HepG2 (cell line): ENCODE results near the gene NTMT1. TPM values are rescaled to one million over a fixed set of nuclear protein-coding genes. Genes with fewer than 3 reads are reported as not detected.

Experiments used
- FIP1L1 ChIP-seq: fragments of 200-400 bp; formaldehyde crosslinking; IDR thresholded peaks from 2 replicates; pipeline ENCODE4 v1.6.1; 2018; ENCODE audit warnings: low read depth, mild to moderate bottlenecking, low read length, moderate library complexity, borderline replicate concordance; ENCODE audit not compliant: insufficient read depth
- FOXC1 ChIP-seq: sonication (generic); formaldehyde crosslinking; IDR thresholded peaks from 2 replicates; pipeline ENCODE4 v1.8.0; 2022; ENCODE audit warnings: mild to moderate bottlenecking, missing genetic modification reagents, borderline replicate concordance
- KAT7 ChIP-seq: IDR thresholded peaks from 2 replicates; pipeline ENCODE4 v1.6.1; 2018; ENCODE audit warnings: borderline replicate concordance, missing compliant biosample characterization
- KMT2B ChIP-seq: IDR thresholded peaks from 2 replicates; pipeline ENCODE4 v1.6.1; 2016; ENCODE audit warnings: missing genetic modification reagents, missing compliant biosample characterization
- MLX ChIP-seq: IDR thresholded peaks from 2 replicates; pipeline ENCODE4 v1.6.1; 2016
- NFE2L1 ChIP-seq: sonication (generic); formaldehyde crosslinking; IDR thresholded peaks from 2 replicates; pipeline ENCODE4 v1.4.0; 2020; ENCODE audit warnings: missing genetic modification reagents, mild to moderate bottlenecking, borderline replicate concordance
- PAF1 ChIP-seq: IDR thresholded peaks from 2 replicates; pipeline ENCODE4 v1.6.1; 2016; ENCODE audit warnings: missing genetic modification reagents, missing compliant biosample characterization
- PHF8 ChIP-seq: sonication (generic); formaldehyde crosslinking; IDR thresholded peaks from 2 replicates; pipeline ENCODE4 v1.5.0; 2020; ENCODE audit warnings: missing genetic modification reagents
- PTBP1 ChIP-seq: fragments of 200-400 bp; formaldehyde crosslinking; IDR thresholded peaks from 2 replicates; pipeline ENCODE4 v1.6.1; 2018; ENCODE audit warnings: low read length, low read depth; ENCODE audit not compliant: poor library complexity, severe bottlenecking
- ZBTB14 ChIP-seq: sonication (generic); formaldehyde crosslinking; IDR thresholded peaks from 2 replicates; pipeline ENCODE4 v1.4.0; 2020; ENCODE audit warnings: missing genetic modification reagents
- ZC3H4 ChIP-seq: sonication (generic); formaldehyde crosslinking; IDR thresholded peaks from 2 replicates; pipeline ENCODE4 v1.4.0; 2020; ENCODE audit warnings: missing genetic modification reagents, borderline replicate concordance
- ZFP36 ChIP-seq: fragments of 150-350 bp; IDR thresholded peaks from 2 replicates; pipeline ENCODE4 v1.6.1; 2018; ENCODE audit warnings: borderline replicate concordance, low read length, low read depth; ENCODE audit not compliant: partially characterized antibody
- ZNF18 ChIP-seq: sonication (generic); formaldehyde crosslinking; IDR thresholded peaks from 2 replicates; pipeline ENCODE4 v1.8.0; 2022; ENCODE audit warnings: mild to moderate bottlenecking, missing genetic modification reagents; ENCODE audit not compliant: insufficient replicate concordance
- ZNF496 ChIP-seq: sonication (generic); formaldehyde crosslinking; IDR thresholded peaks from 2 replicates; pipeline ENCODE4 v1.8.1; 2023; ENCODE audit warnings: mild to moderate bottlenecking, moderate library complexity, missing genetic modification reagents; ENCODE audit not compliant: insufficient replicate concordance
- ZNF567 ChIP-seq: sonication (generic); formaldehyde crosslinking; IDR thresholded peaks from 2 replicates; pipeline ENCODE4 v1.8.1; 2023; ENCODE audit warnings: mild to moderate bottlenecking, missing genetic modification reagents, borderline replicate concordance
- polyA plus RNA-seq, 8 experiments: library from polyadenylated mRNA; depleted of rRNA in 3 of 8; stranded (reverse) in 7 of 8; unstranded in 1 of 8; fragments of >200 nt; fragmentation: Illumina TruSeq in 4 of 8; extraction: Trizol in 4 of 8; gene quantifications; 2 replicates each; pipeline versions ENCODE4 v1.2.1 to v1.2.3, GENCODE V29; 2011 to 2016; ENCODE audit warnings: low read depth in 4 of 8, missing spikeins in 1 of 8, mixed read lengths in 1 of 8; ENCODE audit not compliant: insufficient read depth in 1 of 8
- total RNA-seq, 5 experiments: library from RNA; depleted of rRNA; stranded (reverse); fragments of >200 nt; fragmentation: Illumina TruSeq; extraction: Trizol; gene quantifications; 2 replicates each; pipeline ENCODE4 v1.2.3, GENCODE V29; 2016; ENCODE audit warnings: low read depth in 1 of 5
- TF ChIP-seq, protein P1 (sequence below): sonication (generic); formaldehyde crosslinking; IDR thresholded peaks from 2 replicates; pipeline ENCODE4 v1.5.0; 2020; ENCODE audit warnings: missing genetic modification reagents
- TF ChIP-seq, protein P2 (sequence below): sonication (generic); formaldehyde crosslinking; IDR thresholded peaks from 2 replicates; pipeline ENCODE4 v1.5.0; 2020; ENCODE audit warnings: missing genetic modification reagents
- TF ChIP-seq, protein P3 (sequence below): sonication (generic); formaldehyde crosslinking; IDR thresholded peaks from 2 replicates; pipeline ENCODE4 v1.5.1; 2020; ENCODE audit warnings: missing genetic modification reagents, mild to moderate bottlenecking, borderline replicate concordance
- TF ChIP-seq, protein P4 (sequence below): IDR thresholded peaks from 2 replicates; pipeline ENCODE4 v1.6.1; 2016; ENCODE audit warnings: mild to moderate bottlenecking, missing biosample characterization, missing genetic modification reagents

The NTMT1 gene
- total and polyA plus RNA-seq, 2 of the 13 experiments (the other 11 are each of a cell fraction or from before 2014, with no cell fraction given): 49.1 to 53.8 TPM

GRCh38 chr9:129606161-129607026 is 19.6 kb upstream of the NTMT1 start (continued):
- TF ChIP-seq ZNF18 (peak; percentile 55), PTBP1 (no peak), ZBTB14 (CRISPR knock-in tag) (no peak), KAT7 (no peak), PHF8 (peak; percentile 46), ZNF496 (no peak), PAF1 (CRISPR knock-in tag) (no peak), KMT2B (CRISPR knock-in tag) (no peak), FOXC1 (CRISPR knock-in tag) (no peak; the same call in 1 of the 2 replicates), ZC3H4 (CRISPR knock-in tag) (no peak), ZNF567 (no peak), MLX (CRISPR knock-in tag) (peak; percentile 15; the same call in 1 of the 2 replicates), NFE2L1 (CRISPR knock-in tag) (no peak), ZFP36 (peak; percentile 85), FIP1L1 (no peak)
- TF ChIP-seq, protein P1, sequence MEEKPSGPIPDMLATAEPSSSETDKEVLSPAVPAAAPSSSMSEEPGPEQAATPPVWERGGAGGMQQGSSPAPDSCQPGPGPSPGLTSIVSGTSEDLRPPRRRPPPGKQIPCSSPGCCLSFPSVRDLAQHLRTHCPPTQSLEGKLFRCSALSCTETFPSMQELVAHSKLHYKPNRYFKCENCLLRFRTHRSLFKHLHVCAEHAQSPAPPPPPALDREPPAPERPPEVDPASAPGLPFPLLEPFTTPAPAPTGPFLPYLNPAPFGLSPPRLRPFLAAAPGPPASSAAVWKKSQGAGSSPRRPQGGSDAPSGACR (CRISPR knock-in tag): no peak
- TF ChIP-seq, protein P2, sequence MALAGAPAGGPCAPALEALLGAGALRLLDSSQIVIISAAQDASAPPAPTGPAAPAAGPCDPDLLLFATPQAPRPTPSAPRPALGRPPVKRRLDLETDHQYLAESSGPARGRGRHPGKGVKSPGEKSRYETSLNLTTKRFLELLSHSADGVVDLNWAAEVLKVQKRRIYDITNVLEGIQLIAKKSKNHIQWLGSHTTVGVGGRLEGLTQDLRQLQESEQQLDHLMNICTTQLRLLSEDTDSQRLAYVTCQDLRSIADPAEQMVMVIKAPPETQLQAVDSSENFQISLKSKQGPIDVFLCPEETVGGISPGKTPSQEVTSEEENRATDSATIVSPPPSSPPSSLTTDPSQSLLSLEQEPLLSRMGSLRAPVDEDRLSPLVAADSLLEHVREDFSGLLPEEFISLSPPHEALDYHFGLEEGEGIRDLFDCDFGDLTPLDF (CRISPR knock-in tag): no peak
- TF ChIP-seq, protein P3, sequence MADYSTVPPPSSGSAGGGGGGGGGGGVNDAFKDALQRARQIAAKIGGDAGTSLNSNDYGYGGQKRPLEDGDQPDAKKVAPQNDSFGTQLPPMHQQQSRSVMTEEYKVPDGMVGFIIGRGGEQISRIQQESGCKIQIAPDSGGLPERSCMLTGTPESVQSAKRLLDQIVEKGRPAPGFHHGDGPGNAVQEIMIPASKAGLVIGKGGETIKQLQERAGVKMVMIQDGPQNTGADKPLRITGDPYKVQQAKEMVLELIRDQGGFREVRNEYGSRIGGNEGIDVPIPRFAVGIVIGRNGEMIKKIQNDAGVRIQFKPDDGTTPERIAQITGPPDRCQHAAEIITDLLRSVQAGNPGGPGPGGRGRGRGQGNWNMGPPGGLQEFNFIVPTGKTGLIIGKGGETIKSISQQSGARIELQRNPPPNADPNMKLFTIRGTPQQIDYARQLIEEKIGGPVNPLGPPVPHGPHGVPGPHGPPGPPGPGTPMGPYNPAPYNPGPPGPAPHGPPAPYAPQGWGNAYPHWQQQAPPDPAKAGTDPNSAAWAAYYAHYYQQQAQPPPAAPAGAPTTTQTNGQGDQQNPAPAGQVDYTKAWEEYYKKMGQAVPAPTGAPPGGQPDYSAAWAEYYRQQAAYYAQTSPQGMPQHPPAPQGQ (CRISPR knock-in tag): 0 out of 2 replicates have a peak, but pooled peaks have one; percentile 38
- TF ChIP-seq, protein P4, sequence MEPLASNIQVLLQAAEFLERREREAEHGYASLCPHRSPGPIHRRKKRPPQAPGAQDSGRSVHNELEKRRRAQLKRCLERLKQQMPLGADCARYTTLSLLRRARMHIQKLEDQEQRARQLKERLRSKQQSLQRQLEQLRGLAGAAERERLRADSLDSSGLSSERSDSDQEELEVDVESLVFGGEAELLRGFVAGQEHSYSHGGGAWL (CRISPR knock-in tag): 0 out of 2 replicates have a peak, but pooled peaks have one; percentile 41
